ENCODE results near the gene PLD5.

DNA sequence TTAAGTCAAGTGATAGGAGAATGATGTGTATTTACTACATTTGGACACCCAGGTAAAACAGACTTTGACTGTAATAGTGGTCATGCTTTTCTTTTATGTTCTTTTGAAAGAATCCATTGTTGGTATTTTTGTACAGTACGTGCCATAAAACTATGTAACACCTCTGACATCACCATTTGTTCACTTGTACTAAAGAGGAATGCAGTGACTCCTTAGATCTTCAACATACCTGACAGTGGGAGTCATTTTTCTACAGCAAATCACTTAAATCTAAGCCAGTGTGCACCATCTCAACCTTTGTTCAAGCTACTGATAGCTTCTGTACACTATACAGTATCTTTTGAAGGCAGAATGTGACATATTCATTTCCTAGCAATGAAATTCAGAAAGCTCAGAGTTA, 6.3 kb upstream of the PLD5 start:
- TF ChIP-seq, protein P1, sequence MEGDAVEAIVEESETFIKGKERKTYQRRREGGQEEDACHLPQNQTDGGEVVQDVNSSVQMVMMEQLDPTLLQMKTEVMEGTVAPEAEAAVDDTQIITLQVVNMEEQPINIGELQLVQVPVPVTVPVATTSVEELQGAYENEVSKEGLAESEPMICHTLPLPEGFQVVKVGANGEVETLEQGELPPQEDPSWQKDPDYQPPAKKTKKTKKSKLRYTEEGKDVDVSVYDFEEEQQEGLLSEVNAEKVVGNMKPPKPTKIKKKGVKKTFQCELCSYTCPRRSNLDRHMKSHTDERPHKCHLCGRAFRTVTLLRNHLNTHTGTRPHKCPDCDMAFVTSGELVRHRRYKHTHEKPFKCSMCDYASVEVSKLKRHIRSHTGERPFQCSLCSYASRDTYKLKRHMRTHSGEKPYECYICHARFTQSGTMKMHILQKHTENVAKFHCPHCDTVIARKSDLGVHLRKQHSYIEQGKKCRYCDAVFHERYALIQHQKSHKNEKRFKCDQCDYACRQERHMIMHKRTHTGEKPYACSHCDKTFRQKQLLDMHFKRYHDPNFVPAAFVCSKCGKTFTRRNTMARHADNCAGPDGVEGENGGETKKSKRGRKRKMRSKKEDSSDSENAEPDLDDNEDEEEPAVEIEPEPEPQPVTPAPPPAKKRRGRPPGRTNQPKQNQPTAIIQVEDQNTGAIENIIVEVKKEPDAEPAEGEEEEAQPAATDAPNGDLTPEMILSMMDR (IDR thresholded peaks at IDR 0.05) = no peak
- TF ChIP-seq POLR2A (IDR thresholded peaks at IDR 0.05) = no peak

Measured in testis (tissue), 2 donors.